ENCODE data around the gene TMEM150C. TPM values are rescaled to one million over a fixed set of nuclear protein-coding genes. Genes with fewer than 3 reads are reported as not detected.
A peak's percentile ranks its signal among the peaks of the same experiment; 100 is the strongest.

TMEM150C gene
- total and polyA plus RNA-seq, 2 experiments from 2014 or later: 0.22 to 0.44 TPM

- WGBS, 2 experiments (ENCODE audit: low coverage in 1 of 2, low lambda C conversion rate in 2 of 2, missing lambda C conversion rate in 2 of 2): 37 to 41% methylated on average over 5 of the region's 5 CpGs
- Histone ChIP-seq H3K27me3 (replicated peaks; ENCODE audit: insufficient read depth) (0 out of 2 replicates have a peak, but pooled peaks cover 1% of the 10 kb centered on the region), H3K4me2 (ENCODE audit: unreplicated experiment) (peak overlapping the region; percentile 66), H3K9me2 (ENCODE audit: insufficient read depth) (no peaks in the 10 kb centered on the region), H3K79me2 (ENCODE audit: insufficient read depth) (no peaks in the 10 kb centered on the region), H3K9ac (peak overlapping the region; percentile 2; the same call in 1 of the 2 replicates), H4K20me1 (ENCODE audit: insufficient read depth) (no peaks in the 10 kb centered on the region), H3K36me3 (ENCODE audit: low read depth) (no peaks in the 10 kb centered on the region), H3K4me1 (ENCODE audit: insufficient read depth) (peaks cover 16% of the 10 kb centered on the region), H3K27ac (peak overlapping the region; percentile 39), H3F3A (ENCODE audit: insufficient read depth) (peaks cover 19% of the 10 kb centered on the region), H2AFZ (peak overlapping the region; percentile 20; the same call in 1 of the 2 replicates), H3K4me3 (0 out of 2 replicates have a peak overlapping the region, but pooled peaks have one; percentile 3), H3K9me3 (ENCODE audit: low read depth) (no peaks in the 10 kb centered on the region)
- DNase-seq: peak; percentile 64
- TF ChIP-seq EZH2phosphoT487 (IDR thresholded peaks at IDR 0.05; ENCODE audit: insufficient read depth, low read depth): no peak
- no peak for TF ChIP-seq EZH2 (IDR thresholded peaks at IDR 0.05; ENCODE audit: insufficient read depth, poor library complexity, severe bottlenecking)
- in situ Hi-C loops (cut with MboI): no loop called here
Observed at GRCh38 chr4:82500435-82501153, 61.2 kb downstream of the TMEM150C start.

- TF ChIP-seq EZH2 (IDR thresholded peaks at IDR 0.05; ENCODE audit: insufficient read depth, poor library complexity, severe bottlenecking): no peak
- TF ChIP-seq EZH2phosphoT487 (IDR thresholded peaks at IDR 0.05; ENCODE audit: insufficient read depth, low read depth): no peak
- Histone ChIP-seq H3K9me3 (ENCODE audit: low read depth) (no peaks in the 10 kb centered on the region), H3K4me3 (0 out of 2 replicates have a peak overlapping the region, but pooled peaks have one; percentile 3), H3K9me2 (ENCODE audit: insufficient read depth) (no peaks in the 10 kb centered on the region), H3K79me2 (ENCODE audit: insufficient read depth) (no peaks in the 10 kb centered on the region), H3K4me2 (ENCODE audit: unreplicated experiment) (peak overlapping the region; percentile 66), H3K27me3 (replicated peaks; ENCODE audit: insufficient read depth) (no peaks in the 10 kb centered on the region), H3K36me3 (ENCODE audit: low read depth) (no peaks in the 10 kb centered on the region), H3K27ac (peak overlapping the region; percentile 39), H3K4me1 (ENCODE audit: insufficient read depth) (peaks cover 16% of the 10 kb centered on the region), H4K20me1 (ENCODE audit: insufficient read depth) (no peaks in the 10 kb centered on the region), H3F3A (ENCODE audit: insufficient read depth) (peaks cover 19% of the 10 kb centered on the region), H3K9ac (peak overlapping the region; percentile 2; the same call in 1 of the 2 replicates), H2AFZ (peak overlapping the region; percentile 20; the same call in 1 of the 2 replicates)
- peak; percentile 57 for DNase-seq
- WGBS, 2 experiments (ENCODE audit: low coverage in 1 of 2, low lambda C conversion rate in 2 of 2, missing lambda C conversion rate in 2 of 2): 48 to 55% methylated on average over 6 of the region's 6 CpGs
- in situ Hi-C loops (cut with MboI): no loop called here
Observed at GRCh38 chr4:82499738-82500434, 61.9 kb downstream of the TMEM150C start.

- Histone ChIP-seq H3K9me2 (ENCODE audit: insufficient read depth) (no peaks in the 10 kb centered on the region), H3K27ac (no peak overlapping the region), H3K4me1 (ENCODE audit: insufficient read depth) (peaks cover 33% of the 10 kb centered on the region), H4K20me1 (ENCODE audit: insufficient read depth) (no peaks in the 10 kb centered on the region), H2AFZ (no peak overlapping the region), H3K9me3 (ENCODE audit: low read depth) (no peaks in the 10 kb centered on the region), H3K4me2 (ENCODE audit: unreplicated experiment) (no peak overlapping the region), H3K79me2 (ENCODE audit: insufficient read depth) (no peaks in the 10 kb centered on the region), H3K9ac (no peak overlapping the region), H3F3A (ENCODE audit: insufficient read depth) (peaks cover 23% of the 10 kb centered on the region), H3K27me3 (replicated peaks; ENCODE audit: insufficient read depth) (no peaks in the 10 kb centered on the region), H3K4me3 (no peak overlapping the region), H3K36me3 (ENCODE audit: low read depth) (no peaks in the 10 kb centered on the region)
- no peak for DNase-seq
- WGBS, 2 experiments (ENCODE audit: low coverage in 1 of 2, low lambda C conversion rate in 2 of 2, missing lambda C conversion rate in 2 of 2): 64 to 79% methylated on average over 2 of the region's 2 CpGs
- in situ Hi-C loops (cut with MboI): no loop called here
- TF ChIP-seq EZH2phosphoT487 (IDR thresholded peaks at IDR 0.05; ENCODE audit: insufficient read depth, low read depth): no peak
- no peak for TF ChIP-seq EZH2 (IDR thresholded peaks at IDR 0.05; ENCODE audit: insufficient read depth, poor library complexity, severe bottlenecking)
Observed at GRCh38 chr4:82496349-82496748, 65.4 kb downstream of the TMEM150C start.

- Histone ChIP-seq H3K4me2 (ENCODE audit: unreplicated experiment) (no peak overlapping the region), H3K4me3 (no peak overlapping the region), H3K9me2 (ENCODE audit: insufficient read depth) (no peaks in the 10 kb centered on the region), H3K79me2 (ENCODE audit: insufficient read depth) (no peaks in the 10 kb centered on the region), H4K20me1 (ENCODE audit: insufficient read depth) (no peaks in the 10 kb centered on the region), H3F3A (ENCODE audit: insufficient read depth) (peaks cover 21% of the 10 kb centered on the region), H3K9me3 (ENCODE audit: low read depth) (no peaks in the 10 kb centered on the region), H3K36me3 (ENCODE audit: low read depth) (no peaks in the 10 kb centered on the region), H2AFZ (no peak overlapping the region), H3K27me3 (replicated peaks; ENCODE audit: insufficient read depth) (no peaks in the 10 kb centered on the region), H3K9ac (no peak overlapping the region), H3K4me1 (ENCODE audit: insufficient read depth) (peaks cover 30% of the 10 kb centered on the region), H3K27ac (no peak overlapping the region)
- TF ChIP-seq EZH2 (IDR thresholded peaks at IDR 0.05; ENCODE audit: insufficient read depth, poor library complexity, severe bottlenecking) (no peak), EZH2phosphoT487 (IDR thresholded peaks at IDR 0.05; ENCODE audit: insufficient read depth, low read depth) (no peak)
- WGBS, 2 experiments (ENCODE audit: low coverage in 1 of 2, low lambda C conversion rate in 2 of 2, missing lambda C conversion rate in 2 of 2): 84 to 86% methylated on average over 4 of the region's 4 CpGs
- in situ Hi-C loops (cut with MboI): no loop called here
- no peak for DNase-seq
Observed at GRCh38 chr4:82495666-82496065, 66.1 kb downstream of the TMEM150C start.
